ENCODE measurements around the gene USP48. TPM values are rescaled to one million over a fixed set of nuclear protein-coding genes. Genes with fewer than 3 reads are reported as not detected.

USP48 gene
- total and polyA plus RNA-seq, 2 of the 13 experiments (the other 11 are each of a cell fraction or from before 2014, with no cell fraction given) = 30.4 to 30.7 TPM

DNA sequence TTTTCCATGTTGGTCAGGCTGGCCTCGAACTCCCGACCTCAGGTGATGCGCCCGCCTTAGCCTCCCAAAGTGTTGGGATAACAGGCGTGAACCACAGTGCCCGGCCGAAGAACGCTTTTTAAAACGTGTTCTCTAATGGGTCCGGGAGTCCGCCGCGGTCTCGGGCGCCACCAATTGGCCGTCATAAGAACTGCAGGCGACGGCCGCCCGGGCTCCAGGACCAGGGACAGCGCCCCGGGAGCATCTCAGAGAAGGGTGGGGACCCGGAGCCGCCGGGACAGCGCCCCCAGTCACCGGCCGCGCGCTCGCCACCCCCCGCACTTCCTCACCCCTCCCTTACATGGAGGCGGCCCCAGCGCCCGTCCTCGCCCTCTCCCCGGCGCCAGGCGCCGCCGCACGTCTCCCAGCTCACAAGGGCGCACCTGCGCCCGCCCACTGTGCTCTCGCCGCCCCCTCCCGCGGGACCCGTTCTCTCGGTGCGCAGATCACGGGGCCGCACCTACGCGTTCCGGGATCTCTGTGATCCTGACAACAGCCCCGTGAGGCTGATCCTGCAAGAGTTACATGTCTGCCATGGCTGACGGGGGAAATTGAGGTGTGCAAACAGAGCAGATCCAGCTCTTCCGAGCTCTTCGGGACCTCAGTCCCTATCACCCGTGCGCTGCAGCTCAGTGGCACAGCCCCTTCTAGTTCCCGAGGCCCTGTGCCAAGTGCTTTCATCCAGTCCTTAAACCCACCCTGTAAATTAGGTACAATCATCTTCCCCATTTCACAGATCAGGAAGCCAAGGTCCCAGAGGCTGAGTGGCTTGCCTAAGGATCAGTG is 123.6 kb downstream of the USP48 start (continued):
- TF ChIP-seq, protein P1, sequence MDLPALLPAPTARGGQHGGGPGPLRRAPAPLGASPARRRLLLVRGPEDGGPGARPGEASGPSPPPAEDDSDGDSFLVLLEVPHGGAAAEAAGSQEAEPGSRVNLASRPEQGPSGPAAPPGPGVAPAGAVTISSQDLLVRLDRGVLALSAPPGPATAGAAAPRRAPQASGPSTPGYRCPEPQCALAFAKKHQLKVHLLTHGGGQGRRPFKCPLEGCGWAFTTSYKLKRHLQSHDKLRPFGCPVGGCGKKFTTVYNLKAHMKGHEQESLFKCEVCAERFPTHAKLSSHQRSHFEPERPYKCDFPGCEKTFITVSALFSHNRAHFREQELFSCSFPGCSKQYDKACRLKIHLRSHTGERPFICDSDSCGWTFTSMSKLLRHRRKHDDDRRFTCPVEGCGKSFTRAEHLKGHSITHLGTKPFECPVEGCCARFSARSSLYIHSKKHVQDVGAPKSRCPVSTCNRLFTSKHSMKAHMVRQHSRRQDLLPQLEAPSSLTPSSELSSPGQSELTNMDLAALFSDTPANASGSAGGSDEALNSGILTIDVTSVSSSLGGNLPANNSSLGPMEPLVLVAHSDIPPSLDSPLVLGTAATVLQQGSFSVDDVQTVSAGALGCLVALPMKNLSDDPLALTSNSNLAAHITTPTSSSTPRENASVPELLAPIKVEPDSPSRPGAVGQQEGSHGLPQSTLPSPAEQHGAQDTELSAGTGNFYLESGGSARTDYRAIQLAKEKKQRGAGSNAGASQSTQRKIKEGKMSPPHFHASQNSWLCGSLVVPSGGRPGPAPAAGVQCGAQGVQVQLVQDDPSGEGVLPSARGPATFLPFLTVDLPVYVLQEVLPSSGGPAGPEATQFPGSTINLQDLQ (CRISPR knock-in tag; IDR thresholded peaks at IDR 0.05) = peak; percentile 86; the same call in 1 of the 2 replicates
- peak; percentile 81 for TF ChIP-seq HDAC2 (CRISPR knock-in tag; IDR thresholded peaks at IDR 0.05)
- peak; percentile 64 for TF ChIP-seq POGZ (CRISPR knock-in tag; IDR thresholded peaks at IDR 0.05)
- TF ChIP-seq ZNF260 (CRISPR knock-in tag; IDR thresholded peaks at IDR 0.05; ENCODE audit: borderline replicate concordance, low read depth) = no peak
- TF ChIP-seq ZNF30 (CRISPR knock-in tag; IDR thresholded peaks at IDR 0.05) = peak; percentile 71
- TF ChIP-seq ZNF431 (CRISPR knock-in tag; IDR thresholded peaks at IDR 0.05; ENCODE audit: borderline replicate concordance, low read depth) = peak; percentile 92; the same call in 1 of the 2 replicates
- TF ChIP-seq, protein P2, sequence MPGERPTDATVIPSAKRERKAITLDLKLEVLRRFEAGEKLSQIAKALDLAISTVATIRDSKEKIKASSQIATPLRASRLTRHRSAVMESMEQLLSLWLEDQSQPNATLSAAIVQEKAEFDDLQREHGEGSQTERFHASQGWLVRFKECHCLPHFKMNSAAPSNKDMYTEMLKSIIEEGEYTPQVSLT (CRISPR knock-in tag; IDR thresholded peaks at IDR 0.05; ENCODE audit: borderline replicate concordance, low read depth) = peak; percentile 44; the same call in 1 of the 2 replicates
- TF ChIP-seq, protein P3, sequence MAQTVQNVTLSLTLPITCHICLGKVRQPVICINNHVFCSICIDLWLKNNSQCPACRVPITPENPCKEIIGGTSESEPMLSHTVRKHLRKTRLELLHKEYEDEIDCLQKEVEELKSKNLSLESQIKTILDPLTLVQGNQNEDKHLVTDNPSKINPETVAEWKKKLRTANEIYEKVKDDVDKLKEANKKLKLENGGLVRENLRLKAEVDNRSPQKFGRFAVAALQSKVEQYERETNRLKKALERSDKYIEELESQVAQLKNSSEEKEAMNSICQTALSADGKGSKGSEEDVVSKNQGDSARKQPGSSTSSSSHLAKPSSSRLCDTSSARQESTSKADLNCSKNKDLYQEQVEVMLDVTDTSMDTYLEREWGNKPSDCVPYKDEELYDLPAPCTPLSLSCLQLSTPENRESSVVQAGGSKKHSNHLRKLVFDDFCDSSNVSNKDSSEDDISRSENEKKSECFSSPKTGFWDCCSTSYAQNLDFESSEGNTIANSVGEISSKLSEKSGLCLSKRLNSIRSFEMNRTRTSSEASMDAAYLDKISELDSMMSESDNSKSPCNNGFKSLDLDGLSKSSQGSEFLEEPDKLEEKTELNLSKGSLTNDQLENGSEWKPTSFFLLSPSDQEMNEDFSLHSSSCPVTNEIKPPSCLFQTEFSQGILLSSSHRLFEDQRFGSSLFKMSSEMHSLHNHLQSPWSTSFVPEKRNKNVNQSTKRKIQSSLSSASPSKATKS (CRISPR knock-in tag; IDR thresholded peaks at IDR 0.05) = peak; percentile 29; the same call in 1 of the 2 replicates
- no peak for TF ChIP-seq SMC3 (IDR thresholded peaks at IDR 0.05; ENCODE audit: low read length)
- TF ChIP-seq ZNF121 (CRISPR knock-in tag; IDR thresholded peaks at IDR 0.05) = peak; percentile 40; the same call in 1 of the 2 replicates
- peak; percentile 97; the same call in 1 of the 2 replicates for TF ChIP-seq HES4 (CRISPR knock-in tag; IDR thresholded peaks at IDR 0.05; ENCODE audit: borderline replicate concordance)
- TF ChIP-seq ZMYM4 (CRISPR knock-in tag; IDR thresholded peaks at IDR 0.05) = peak; percentile 64
- peak; percentile 75; the same call in 1 of the 2 replicates for TF ChIP-seq ZNF343 (CRISPR knock-in tag; IDR thresholded peaks at IDR 0.05)
- peak; percentile 77 for TF ChIP-seq PHF21A (CRISPR knock-in tag; IDR thresholded peaks at IDR 0.05)
- peak; percentile 44; the same call in 1 of the 2 replicates for TF ChIP-seq RFX3 (CRISPR knock-in tag; IDR thresholded peaks at IDR 0.05)
- no peak for TF ChIP-seq RFX1 (IDR thresholded peaks at IDR 0.05)
- TF ChIP-seq ZNF143 (CRISPR knock-in tag; IDR thresholded peaks at IDR 0.05) = 0 out of 2 replicates have a peak, but pooled peaks have one; percentile 45
- TF ChIP-seq, protein P4, sequence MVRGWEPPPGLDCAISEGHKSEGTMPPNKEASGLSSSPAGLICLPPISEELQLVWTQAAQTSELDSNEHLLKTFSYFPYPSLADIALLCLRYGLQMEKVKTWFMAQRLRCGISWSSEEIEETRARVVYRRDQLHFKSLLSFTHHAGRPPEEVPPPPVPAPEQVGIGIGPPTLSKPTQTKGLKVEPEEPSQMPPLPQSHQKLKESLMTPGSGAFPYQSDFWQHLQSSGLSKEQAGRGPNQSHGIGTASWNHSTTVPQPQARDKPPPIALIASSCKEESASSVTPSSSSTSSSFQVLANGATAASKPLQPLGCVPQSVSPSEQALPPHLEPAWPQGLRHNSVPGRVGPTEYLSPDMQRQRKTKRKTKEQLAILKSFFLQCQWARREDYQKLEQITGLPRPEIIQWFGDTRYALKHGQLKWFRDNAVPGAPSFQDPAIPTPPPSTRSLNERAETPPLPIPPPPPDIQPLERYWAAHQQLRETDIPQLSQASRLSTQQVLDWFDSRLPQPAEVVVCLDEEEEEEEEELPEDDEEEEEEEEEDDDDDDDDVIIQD (CRISPR knock-in tag; IDR thresholded peaks at IDR 0.05; ENCODE audit: low read depth) = peak; percentile 71
- TF ChIP-seq, protein P5, sequence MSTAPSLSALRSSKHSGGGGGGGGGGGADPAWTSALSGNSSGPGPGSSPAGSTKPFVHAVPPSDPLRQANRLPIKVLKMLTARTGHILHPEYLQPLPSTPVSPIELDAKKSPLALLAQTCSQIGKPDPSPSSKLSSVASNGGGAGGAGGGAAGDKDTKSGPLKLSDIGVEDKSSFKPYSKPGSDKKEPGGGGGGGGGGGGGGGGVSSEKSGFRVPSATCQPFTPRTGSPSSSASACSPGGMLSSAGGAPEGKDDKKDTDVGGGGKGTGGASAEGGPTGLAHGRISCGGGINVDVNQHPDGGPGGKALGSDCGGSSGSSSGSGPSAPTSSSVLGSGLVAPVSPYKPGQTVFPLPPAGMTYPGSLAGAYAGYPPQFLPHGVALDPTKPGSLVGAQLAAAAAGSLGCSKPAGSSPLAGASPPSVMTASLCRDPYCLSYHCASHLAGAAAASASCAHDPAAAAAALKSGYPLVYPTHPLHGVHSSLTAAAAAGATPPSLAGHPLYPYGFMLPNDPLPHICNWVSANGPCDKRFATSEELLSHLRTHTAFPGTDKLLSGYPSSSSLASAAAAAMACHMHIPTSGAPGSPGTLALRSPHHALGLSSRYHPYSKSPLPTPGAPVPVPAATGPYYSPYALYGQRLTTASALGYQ (CRISPR knock-in tag; IDR thresholded peaks at IDR 0.05) = peak; percentile 78
- TF ChIP-seq DNMT3B (CRISPR knock-in tag; conservative IDR thresholded peaks at IDR 0.05) = peak; percentile 64; the same call in 1 of the 2 replicates
- no peak for TF ChIP-seq MTF2 (CRISPR knock-in tag; IDR thresholded peaks at IDR 0.05; ENCODE audit: borderline replicate concordance)
